ENCODE results near the gene GAMT.

The GAMT gene

GRCh38 chr19:1383312-1384084 is 17.8 kb downstream of the GAMT start, which contains the start of gene NDUFS7:
Gene NDUFS7, plus strand, starts transcription at chr19:1383907. Its CDS starts 20 bp downstream, at chr19:1383927.
- peak; percentile 96 for DNase-seq

DNA sequence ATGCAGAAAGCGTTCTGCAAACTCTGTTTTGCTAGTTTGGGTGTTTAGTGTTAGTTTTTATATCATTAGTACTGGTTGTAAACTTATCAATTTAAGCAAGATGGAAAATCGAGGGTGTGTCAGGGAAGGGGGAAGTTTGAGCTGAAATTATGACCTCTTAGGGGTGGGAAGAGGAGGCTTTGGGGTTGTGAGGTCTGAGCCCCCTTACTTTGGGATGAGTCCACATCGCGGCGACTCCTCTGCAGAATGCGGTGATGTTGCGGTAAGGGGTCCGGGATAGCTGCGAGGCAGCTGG is 18.4 kb downstream of the GAMT start:
- no peak for DNase-seq

DNA sequence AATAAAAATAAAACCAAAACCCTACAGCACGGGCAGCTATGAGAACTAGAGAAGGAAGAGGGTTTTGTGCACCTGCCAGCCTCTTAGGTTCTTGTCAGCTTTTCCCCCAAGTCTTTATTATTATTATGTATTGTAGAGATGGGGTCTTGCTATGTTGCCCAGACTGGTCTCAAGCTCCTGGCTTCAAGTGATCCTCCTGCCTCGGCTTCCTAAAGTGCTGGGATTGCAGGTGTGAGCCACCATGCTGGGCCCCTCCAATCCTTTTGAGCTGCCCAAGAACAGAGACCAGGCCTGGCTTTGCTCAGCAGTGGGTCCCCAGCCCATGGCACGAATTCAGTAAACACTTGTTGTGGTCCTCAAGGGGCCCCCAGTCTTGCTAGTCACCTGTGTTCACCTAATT is 19.1 kb downstream of the GAMT start:
- no peak for DNase-seq

GRCh38 chr19:1379961-1380489 is 21.3 kb downstream of the GAMT start:
- DNase-seq: no peak

DNA sequence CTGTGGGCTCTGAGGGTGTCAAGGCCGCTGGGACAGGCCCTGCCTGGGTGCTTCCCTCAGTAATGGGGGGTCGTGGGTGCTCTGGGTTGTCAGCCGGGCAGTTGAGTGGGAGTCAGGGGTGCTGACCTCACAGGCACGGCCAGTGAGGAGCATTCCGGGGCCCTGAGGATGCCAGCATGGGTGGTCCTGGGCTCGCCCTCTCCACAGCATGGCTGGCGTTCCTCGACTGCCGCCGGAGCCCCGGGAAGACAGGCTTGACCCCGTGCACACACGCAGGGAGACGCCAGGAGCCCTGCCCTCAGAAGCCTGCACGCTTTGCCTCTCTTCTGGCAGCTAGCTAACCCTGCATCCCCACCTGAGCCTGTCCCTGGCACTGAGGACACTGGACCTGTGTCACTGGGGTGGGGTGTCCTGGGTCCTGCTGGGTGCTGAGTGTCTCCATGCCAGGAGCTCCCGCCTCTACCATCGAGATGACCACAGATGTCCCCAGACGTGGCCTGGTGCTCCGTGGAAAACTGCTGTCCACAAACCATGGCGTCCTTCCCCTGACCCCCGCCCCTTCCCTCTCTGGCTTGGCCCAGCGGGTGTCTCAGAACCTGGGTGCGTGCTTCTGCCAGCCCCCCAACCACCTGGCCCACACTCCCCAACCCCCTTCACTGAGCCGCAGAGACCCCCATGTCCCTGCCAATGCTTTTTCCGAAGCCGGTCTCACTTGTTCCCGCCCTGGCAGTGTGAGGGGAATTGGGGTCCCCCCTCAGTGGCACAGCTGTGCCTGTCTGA is 22.0 kb downstream of the GAMT start:
- no peak for DNase-seq

DNA sequence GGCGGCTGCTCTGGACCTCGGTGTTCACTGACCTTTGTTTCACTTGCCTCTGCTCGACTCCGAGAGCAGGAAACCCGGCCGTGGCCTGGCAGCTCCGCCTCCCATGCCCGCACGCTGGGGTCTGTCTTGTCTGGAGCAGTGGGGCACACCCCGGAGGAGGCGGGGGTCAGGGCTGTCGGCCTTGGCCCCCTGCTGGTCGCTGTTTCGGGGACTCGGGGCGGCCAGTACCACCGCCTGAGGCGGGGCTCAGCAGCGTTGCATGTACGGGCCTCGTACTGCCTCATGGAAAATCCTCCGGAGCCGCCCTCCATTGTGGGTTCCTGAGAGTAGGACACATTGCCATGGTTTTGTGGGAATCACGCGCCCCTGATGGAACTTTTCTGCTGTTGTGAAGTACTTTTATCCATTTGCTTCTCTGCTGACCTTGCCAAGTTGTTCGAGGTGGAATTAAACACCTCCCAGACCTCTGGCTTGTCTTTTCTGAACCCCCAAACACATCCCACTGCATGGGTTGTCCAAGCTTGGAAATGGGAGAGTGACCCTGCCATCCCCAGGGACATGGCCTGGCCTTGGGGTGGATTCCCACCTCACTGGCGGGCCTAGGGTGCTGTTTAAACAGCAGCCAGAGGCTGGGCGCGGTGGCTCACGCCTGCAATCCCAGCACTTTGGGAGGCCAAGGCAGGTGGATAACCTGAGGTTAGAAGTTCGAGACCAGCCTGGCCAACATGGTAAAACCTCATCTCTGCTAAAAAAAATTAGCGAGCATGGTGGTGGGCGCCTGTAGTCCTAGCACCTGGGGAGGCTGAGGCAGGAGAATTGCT is 23.2 kb downstream of the GAMT start:
- no peak for DNase-seq

- no peak for DNase-seq
Measured at GRCh38 chr19:1377176-1377964, 24.0 kb downstream of the GAMT start.

DNA sequence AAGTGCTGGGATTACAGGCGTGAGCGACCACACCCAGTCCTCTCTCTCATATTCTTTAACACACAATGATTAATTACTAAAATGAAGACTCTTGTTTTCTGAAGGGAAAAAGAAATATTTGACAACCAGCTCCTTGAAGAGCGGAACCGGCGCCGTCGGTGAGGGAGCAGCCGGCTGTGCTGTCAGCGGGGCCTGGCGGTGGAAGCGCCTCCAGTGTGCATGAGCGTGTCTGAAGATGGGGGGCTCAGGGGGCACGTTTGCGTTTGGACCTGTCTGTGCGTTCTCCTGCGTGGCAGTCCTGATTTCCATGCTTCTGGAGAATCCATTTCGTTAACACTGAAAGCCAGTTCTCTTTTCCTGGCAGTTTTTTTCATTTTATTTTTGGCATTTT is 24.9 kb downstream of the GAMT start:
- no peak for DNase-seq

DNA sequence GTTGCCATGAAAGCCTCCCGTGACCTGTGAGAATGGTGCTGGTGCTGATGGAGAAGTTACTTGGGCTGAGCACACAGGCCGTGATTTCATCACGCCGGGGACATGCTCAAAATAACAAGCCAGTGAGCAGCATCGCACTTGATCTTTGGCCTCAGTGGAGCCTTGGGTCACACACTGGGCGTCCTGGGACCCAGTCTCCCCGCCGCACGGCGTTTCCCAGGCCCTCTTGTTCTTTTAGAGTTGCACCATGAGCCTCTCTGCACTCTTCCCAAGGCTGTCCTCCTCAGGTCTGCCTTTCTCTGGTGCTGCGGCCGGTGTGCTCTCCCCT is 27.1 kb downstream of the GAMT start:
- DNase-seq: no peak

GRCh38 chr19:1373534-1374249 is 27.6 kb downstream of the GAMT start:
- no peak for DNase-seq

GRCh38 chr19:1373042-1373533 is 28.3 kb downstream of the GAMT start:
- DNase-seq: no peak

DNA sequence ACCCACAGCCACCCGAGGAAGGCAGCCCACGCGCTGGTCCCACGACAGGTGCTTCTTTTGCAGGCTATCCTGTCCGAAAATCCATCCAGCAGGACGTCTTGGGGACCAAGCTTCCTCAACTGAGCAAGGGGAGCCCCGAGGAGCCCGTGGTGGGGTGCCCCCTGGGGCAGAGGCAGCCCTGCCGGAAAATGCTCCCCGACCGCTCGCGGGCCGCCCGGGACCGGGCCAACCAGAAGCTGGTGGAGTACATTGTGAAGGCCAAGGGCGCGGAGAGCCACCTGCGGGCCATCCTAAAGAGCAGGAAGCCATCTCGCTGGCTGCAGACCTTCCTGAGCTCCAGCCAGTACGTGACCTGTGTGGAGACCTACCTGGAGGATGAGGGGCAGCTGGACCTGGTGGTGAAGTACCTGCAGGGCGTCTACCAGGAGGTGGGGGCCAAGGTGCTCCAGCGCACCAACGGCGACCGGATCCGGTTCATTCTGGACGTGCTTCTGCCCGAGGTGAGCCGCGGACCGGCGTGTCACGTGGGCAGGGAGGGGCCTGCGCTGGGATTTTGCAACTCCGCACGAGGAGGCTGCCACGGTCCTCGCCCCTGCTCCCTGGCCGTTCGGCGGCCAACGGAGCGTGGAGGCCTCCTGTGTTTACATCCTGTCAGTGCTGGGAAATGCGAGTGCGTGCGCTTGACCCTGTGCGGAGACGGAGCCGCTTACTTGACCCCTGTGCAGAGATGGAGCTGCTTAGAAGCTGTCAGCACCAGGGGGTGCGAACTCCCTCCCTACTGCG is 30.6 kb downstream of the GAMT start:
- no peak for DNase-seq

DNA sequence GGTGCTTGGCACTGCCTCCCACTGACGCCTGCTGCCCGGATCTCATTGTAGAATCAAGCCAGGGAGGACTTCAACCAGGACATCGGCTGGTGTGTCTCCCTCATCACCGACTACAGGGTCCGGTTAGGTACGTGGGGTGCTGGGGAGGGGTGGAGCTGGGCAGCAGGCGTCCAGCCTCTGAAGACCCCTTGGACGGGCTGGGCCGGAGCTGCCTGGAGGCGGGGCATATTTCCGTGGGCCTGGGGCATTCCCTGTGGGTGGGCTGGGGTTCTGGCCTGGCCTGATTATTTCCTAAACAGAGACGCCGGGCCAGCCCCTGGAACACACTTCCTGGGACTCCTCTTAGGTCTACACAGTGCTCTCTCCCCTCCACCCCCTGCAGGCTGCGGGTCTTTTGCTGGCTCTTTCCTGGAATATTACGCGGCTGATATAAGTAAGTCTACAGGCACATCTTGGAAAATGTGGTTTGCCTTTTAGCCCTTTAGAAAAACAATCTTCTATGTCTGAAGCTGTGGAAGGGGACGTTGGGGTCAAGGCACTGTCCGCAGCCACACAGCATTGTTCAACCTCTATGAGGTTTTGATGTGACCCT is 32.0 kb downstream of the GAMT start:
- no peak for DNase-seq

DNA sequence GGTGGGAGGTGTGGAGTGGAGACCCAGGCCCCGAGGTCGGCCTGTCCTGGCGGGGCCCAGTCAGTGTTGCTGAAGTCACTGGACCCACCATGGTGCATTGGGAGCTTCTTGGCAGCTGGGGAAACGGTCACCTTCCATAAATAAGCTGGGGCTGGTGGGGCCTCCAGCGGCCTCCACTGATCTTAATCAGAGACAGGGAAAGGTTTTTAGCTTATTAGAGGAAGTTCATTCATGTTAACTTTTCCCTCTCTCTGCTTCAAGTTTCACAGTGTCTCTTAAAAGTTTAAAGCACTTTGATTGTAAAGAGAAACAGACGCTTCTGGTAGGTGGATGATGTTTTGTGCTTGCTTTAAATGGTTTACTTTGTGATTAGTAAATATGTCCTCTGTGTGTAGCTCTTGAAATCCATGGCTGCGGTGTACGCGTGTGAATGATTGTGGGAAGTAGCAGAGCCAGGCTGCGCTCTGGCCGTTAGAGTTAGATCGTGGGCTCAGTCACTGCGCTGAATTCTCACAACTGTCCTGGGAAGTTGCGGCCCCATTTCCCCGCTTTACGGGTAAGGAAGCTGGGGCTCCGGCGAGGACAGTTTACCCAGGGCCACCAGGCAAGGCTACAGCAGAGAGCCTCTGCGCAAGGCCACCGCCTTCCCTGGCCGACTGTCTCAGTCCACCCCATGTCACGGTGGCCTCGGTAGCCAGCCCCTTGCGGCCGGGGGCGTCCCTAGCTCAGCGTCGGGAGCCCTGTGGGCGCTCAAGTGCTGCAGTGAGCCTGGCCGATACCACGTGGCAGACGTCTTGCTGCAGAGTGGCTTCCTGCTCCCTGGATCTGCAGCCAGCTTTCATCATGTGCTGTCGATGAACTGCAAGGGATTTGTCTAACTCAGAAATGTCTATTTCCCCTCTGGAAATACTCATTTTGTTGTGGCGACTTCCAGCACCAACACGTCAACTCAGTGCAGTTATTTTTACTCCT is 34.2 kb downstream of the GAMT start:
- DNase-seq: peak; percentile 41

GRCh38 chr19:1366296-1366695 is 35.0 kb downstream of the GAMT start:
- no peak for DNase-seq

GRCh38 chr19:1365319-1366269 is 35.7 kb downstream of the GAMT start:
- no peak for DNase-seq

DNA sequence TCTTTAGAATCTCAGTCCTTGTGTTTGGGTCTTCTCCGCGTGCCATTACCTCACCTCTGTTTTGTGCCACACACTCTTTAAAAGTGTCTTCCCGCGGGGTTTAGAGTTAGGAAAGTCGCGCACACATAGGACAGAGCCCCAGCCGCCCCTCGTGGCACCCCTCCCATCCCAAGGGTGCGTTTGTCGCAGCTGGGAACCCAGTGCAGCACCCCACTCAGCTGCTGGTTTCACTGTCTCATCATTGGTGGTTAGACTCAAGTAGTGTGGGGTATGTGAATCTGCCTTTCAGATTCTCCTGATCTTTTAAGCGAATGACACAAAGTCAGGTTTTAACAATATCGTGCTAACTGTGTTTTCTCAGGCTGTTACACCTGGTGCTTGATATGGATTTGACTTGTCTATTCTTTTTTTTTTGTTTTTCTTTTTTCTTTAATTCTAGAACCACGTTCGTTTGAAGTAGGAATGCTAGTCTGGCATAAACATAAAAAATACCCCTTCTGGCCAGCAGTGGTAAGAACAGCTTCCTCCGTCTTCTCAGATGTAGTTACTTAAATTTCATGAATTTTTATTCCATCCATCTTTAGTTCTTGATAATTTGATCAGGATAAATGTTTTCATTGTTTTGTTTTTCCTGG is 37.2 kb downstream of the GAMT start:
- no peak for DNase-seq

- no peak for DNase-seq
Measured at GRCh38 chr19:1363599-1363998, 37.7 kb downstream of the GAMT start.

All from suppressor macrophage treated with lipopolysaccharide for 4 hours (primary cell).